ENCODE measurements around the gene PRKG2. TPM values are rescaled to one million over a fixed set of nuclear protein-coding genes. Genes with fewer than 3 reads are reported as not detected.

The PRKG2 gene
- total RNA-seq, 2 experiments from 2014 or later: 0.27 to 0.39 TPM

- ATAC-seq (ENCODE audit: poor library complexity) (no peak), DNase-seq (no peak)
- intact Hi-C loops (cut with DNase I, micrococcal nuclease): no loop called here
- Histone ChIP-seq H3K4me3 (ENCODE audit: low read length) (no peak overlapping the region), H3K36me3 (ENCODE audit: insufficient read depth, low read length) (no peaks in the 10 kb centered on the region), H3K27ac (ENCODE audit: low read depth in 1 of 2, low read length in 2 of 2) (no peak overlapping the region), H3K4me1 (ENCODE audit: insufficient read depth, low read length) (no peaks in the 10 kb centered on the region), H3K9me3 (ENCODE audit: control insufficient read depth in 1 of 2, insufficient read depth in 1 of 2, low read length in 2 of 2) (no peaks in the 10 kb centered on the region), H3K27me3 (ENCODE audit: control insufficient read depth in 1 of 2, insufficient read depth in 2 of 2, low read length in 2 of 2) (no peaks in the 10 kb centered on the region)
- Mint-ChIP-seq H3K36me3 (ENCODE audit: low read depth) (no peaks in the 10 kb centered on the region), H3K4me3 (no peak overlapping the region), H3K27me3 (peaks cover 8% of the 10 kb centered on the region), H3K9me3 (no peaks in the 10 kb centered on the region), H3K27ac (no peak overlapping the region), H3K4me1 (ENCODE audit: low read depth) (no peaks in the 10 kb centered on the region)
- TF ChIP-seq CTCF (IDR thresholded peaks at IDR 0.05): no peak
- CTCF ChIA-PET: no interaction called here
- POLR2A ChIA-PET: no interaction called here
Observed at GRCh38 chr4:81081156-81081555, 133.9 kb downstream of the PRKG2 start.

- intact Hi-C loops (cut with DNase I, micrococcal nuclease): no loop called here
- ChIA-PET CTCF (interaction anchor here (1.1 kb wide), 1 partner anchor 281 kb away, joined by 3 read pairs; no protein-coding TSS in a partner anchor), POLR2A (no interaction called here)
- no peak for TF ChIP-seq CTCF (IDR thresholded peaks at IDR 0.05)
- Histone ChIP-seq H3K9me3 (ENCODE audit: control insufficient read depth in 1 of 2, insufficient read depth in 1 of 2, low read length in 2 of 2) (no peaks in the 10 kb centered on the region), H3K4me1 (ENCODE audit: insufficient read depth, low read length) (no peaks in the 10 kb centered on the region), H3K36me3 (ENCODE audit: insufficient read depth, low read length) (no peaks in the 10 kb centered on the region), H3K4me3 (ENCODE audit: low read length) (no peak overlapping the region), H3K27me3 (ENCODE audit: control insufficient read depth in 1 of 2, insufficient read depth in 2 of 2, low read length in 2 of 2) (peaks cover 0 to 9% of the 10 kb centered on the region in 2 experiments), H3K27ac (ENCODE audit: low read depth in 1 of 2, low read length in 2 of 2) (no peak overlapping the region)
- no peaks in the 10 kb centered on the region for H3K36me3 Mint-ChIP-seq (ENCODE audit: low read depth)
- no peaks in the 10 kb centered on the region for H3K9me3 Mint-ChIP-seq
- H3K27ac Mint-ChIP-seq: no peak overlapping the region
- DNase-seq: no peak
- no peak overlapping the region for H3K4me3 Mint-ChIP-seq
- H3K27me3 Mint-ChIP-seq: peaks cover 29% of the 10 kb centered on the region
- no peak for ATAC-seq (ENCODE audit: poor library complexity)
- H3K4me1 Mint-ChIP-seq (ENCODE audit: low read depth): no peaks in the 10 kb centered on the region
Observed at GRCh38 chr4:81071013-81071412, 144.0 kb downstream of the PRKG2 start.

DNA sequence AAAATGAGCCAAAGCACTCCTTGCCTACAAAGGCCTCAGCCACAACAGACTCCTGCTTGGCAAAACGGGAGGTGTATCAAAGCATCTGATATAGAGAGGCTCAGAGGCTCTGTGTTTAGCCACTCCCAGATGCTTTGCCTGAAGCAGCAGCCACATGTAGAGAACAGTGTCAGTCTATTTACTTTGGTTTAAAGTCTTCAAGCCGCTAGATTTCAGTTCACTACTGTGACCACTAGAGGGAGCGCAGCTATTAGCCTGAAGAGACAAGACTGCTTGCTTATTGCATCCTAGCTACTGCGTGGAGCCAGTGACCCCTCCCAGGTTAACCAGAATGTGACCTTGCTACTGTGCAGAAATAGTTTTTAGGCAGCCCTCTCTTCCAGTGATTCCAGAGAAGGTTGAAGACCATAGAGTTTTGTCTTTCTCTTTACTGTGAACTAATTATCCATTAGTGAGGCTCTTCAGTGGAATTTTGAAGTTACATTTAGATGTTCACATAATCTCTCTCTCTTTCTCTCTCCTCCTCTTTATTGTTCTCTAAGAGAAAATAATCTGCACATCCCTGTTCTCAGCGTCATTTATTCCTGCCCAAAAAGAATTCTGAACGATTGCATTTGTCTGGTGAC, 145.2 kb downstream of the PRKG2 start:
- ATAC-seq (ENCODE audit: poor library complexity): peak; percentile 96
- Mint-ChIP-seq H3K27me3 (peaks cover 30% of the 10 kb centered on the region), H3K36me3 (ENCODE audit: low read depth) (no peaks in the 10 kb centered on the region), H3K4me3 (no peak overlapping the region), H3K4me1 (ENCODE audit: low read depth) (no peaks in the 10 kb centered on the region), H3K9me3 (no peaks in the 10 kb centered on the region), H3K27ac (no peak overlapping the region)
- Histone ChIP-seq H3K36me3 (ENCODE audit: insufficient read depth, low read length) (no peaks in the 10 kb centered on the region), H3K9me3 (ENCODE audit: control insufficient read depth in 1 of 2, insufficient read depth in 1 of 2, low read length in 2 of 2) (no peaks in the 10 kb centered on the region), H3K27ac (ENCODE audit: low read depth in 1 of 2, low read length in 2 of 2) (no peak overlapping the region), H3K4me1 (ENCODE audit: insufficient read depth, low read length) (no peaks in the 10 kb centered on the region), H3K4me3 (ENCODE audit: low read length) (no peak overlapping the region), H3K27me3 (ENCODE audit: control insufficient read depth in 1 of 2, insufficient read depth in 2 of 2, low read length in 2 of 2) (peaks cover 0 to 7% of the 10 kb centered on the region in 2 experiments)
- peak; percentile 96 for TF ChIP-seq CTCF (IDR thresholded peaks at IDR 0.05)
- ChIA-PET POLR2A (no interaction called here), CTCF (interaction anchor here (0.8 to 1.7 kb wide), 3 partner anchors 8 to 282 kb away, joined by 3 to 6 read pairs (median 6); no protein-coding TSS in a partner anchor)
- intact Hi-C loops (cut with DNase I, micrococcal nuclease): loop anchor here in 1 of 2 experiments (2.0 kb wide), 1 partner anchor 281 kb away; no protein-coding TSS in a partner anchor
- DNase-seq: peak; percentile 16 to 81 (median 40)
